NT2/D1 (cell line): ENCODE measurements around the gene MBOAT2.
"Not testable (repeated sequence)": the region's sequence is repeated elsewhere in the genome, so short reads cannot be mapped to it uniquely, and the experiment has no call there.

Experiments used
- SUZ12 ChIP-seq: IDR thresholded peaks from 2 replicates; pipeline ENCODE4 v1.6.1; 2011; ENCODE audit not compliant: insufficient read length, insufficient read depth; ENCODE audit errors: extremely low read depth
- ZNF274 ChIP-seq: IDR thresholded peaks from 2 replicates; pipeline ENCODE4 v1.6.1; 2011; ENCODE audit warnings: mild to moderate bottlenecking, low read depth, low read length

DNA sequence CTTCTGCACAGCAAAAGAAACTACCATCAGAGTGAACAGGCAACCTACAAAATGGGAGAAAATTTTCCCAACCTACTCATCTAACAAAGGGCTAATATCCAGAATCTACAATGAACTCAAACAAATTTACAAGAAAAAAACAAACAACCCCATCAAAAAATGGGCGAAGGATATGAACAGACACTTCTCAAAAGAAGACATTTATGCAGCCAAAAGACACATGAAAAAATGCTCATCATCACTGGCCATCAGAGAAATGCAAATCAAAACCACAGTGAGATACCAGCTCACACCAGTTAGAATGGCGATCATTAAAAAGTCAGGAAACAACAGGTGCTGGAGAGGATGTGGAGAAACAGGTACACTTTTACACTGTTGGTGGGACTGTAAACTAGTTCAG is 40.0 kb upstream of the MBOAT2 start:
- not testable (repeated sequence) for TF ChIP-seq SUZ12, ZNF274
